Gastroesophageal sphincter (tissue), 4 donors: ENCODE data around the gene DOP1B. TPM values are rescaled to one million over a fixed set of nuclear protein-coding genes. Genes with fewer than 3 reads are reported as not detected.
"Not testable (repeated sequence)": the region's sequence is repeated elsewhere in the genome, so short reads cannot be mapped to it uniquely, and the experiment has no call there.

Experiments
- ATAC-seq: fragments of 150-250 bp; one replicate; pipeline ENCODE4 v1.9.1; 2016; ENCODE audit warnings: mild to moderate bottlenecking, moderate library complexity
- H3K27ac ChIP-seq, 4 donors: fragments of 200-600 bp; sonication (generic) in 3 of 4; 1 replicate in 3 of 4; 2 replicates in 1 of 4; pipeline ENCODE4 v1.5.1; 2016 to 2019
- H3K27me3 ChIP-seq: fragments of 200-600 bp; sonication (generic); one replicate; pipeline ENCODE4 v1.5.1; 2019
- H3K36me3 ChIP-seq, 2 donors: fragments of 200-600 bp; sonication (generic); one replicate each; pipeline ENCODE4 v1.5.1; 2019; ENCODE audit warnings: control low read depth in 1 of 2
- H3K4me1 ChIP-seq, 3 donors: fragments of 200-600 bp; sonication (generic); 1 replicate in 2 of 3; 2 replicates in 1 of 3; pipeline ENCODE4 v1.5.1; 2016 to 2019; ENCODE audit warnings: control low read depth in 2 of 3
- H3K4me3 ChIP-seq, 2 donors: fragments of 200-600 bp; sonication (generic); one replicate each; pipeline ENCODE4 v1.5.1; 2019; ENCODE audit warnings: mild to moderate bottlenecking in 1 of 2, moderate library complexity in 1 of 2
- H3K9me3 ChIP-seq, 3 donors: fragments of 200-600 bp; sonication (generic); one replicate each; pipeline ENCODE4 v1.5.1; 2017 to 2019; ENCODE audit warnings: control low read depth in 2 of 3
- EP300 ChIP-seq: sonication (generic); formaldehyde crosslinking; IDR thresholded peaks from one replicate; pipeline ENCODE4 v1.6.1; 2017; ENCODE audit warnings: antibody characterized with exemption, mild to moderate bottlenecking
- POLR2A ChIP-seq, 2 donors: fragments of 450-650 bp; IDR thresholded peaks; one replicate each; pipeline ENCODE4 v1.6.1; 2017; ENCODE audit warnings: antibody characterized with exemption in 2 of 2, mild to moderate bottlenecking in 2 of 2, moderate library complexity in 1 of 2
- POLR2AphosphoS5 ChIP-seq: sonication (generic); formaldehyde crosslinking; IDR thresholded peaks from one replicate; pipeline ENCODE4 v1.6.1; 2017; ENCODE audit warnings: antibody characterized with exemption
- WGBS, 2 donors: methylation state at CpG; one replicate each; pipeline ENCODE4 v1.1.5; 2018; ENCODE audit warnings: low coverage in 1 of 2; 5-methylcytosine and 5-hydroxymethylcytosine counted together
- total RNA-seq, 4 donors: library from RNA; depleted of rRNA; stranded (reverse); fragments of >200 nt; gene quantifications; one replicate each; pipeline ENCODE4 v1.1.0, GENCODE V29; 2016
- TF ChIP-seq, protein P1 (sequence below), 4 experiments: fragments of 200-600 bp in 2 of 4; fragments of 450-650 bp in 2 of 4; sonication (generic) in 1 of 4; IDR thresholded peaks; one replicate each; pipeline ENCODE4 v1.5.1; 2017 to 2019; ENCODE audit warnings: antibody characterized with exemption in 4 of 4, mild to moderate bottlenecking in 2 of 4, moderate library complexity in 2 of 4

DOP1B gene
- total RNA-seq, 4 donors from 2014 or later, result 7.2 to 12.0 (median 10.4) TPM

DNA sequence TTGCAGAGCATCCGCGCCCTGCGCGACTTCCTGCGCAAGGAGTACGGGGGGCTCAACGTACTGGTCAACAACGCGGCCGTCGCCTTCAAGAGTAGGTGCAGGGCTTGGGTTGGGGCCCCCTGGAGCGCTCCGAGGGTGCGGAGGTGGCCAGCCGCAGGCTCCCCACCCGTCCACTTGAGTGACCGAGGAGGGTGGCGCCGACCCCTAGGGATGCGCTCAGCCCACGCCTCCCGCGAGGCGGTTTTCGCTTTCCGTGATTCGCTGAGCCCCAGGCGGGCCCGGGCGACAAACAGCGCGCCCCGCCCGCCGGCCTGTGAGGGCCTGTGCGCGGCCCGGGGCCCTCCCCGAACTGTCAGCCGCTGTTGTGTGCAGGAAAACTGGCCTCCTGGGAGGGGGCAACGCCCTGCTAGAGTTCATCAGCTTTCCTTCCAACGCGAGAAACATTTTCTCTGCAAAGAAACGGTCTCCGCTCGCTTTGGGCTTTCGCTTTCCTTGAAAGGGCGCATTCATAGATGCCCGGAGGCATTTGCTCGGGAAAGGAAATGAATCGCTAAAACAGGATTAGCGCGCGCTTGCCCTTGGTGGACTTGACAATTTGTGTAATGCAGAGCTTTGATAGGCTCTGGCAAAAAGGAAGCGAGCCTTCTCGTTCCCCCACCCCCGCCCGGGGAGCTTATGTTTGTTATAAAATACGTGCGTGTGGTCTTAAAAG is 21.1 kb upstream of the DOP1B start:
- ATAC-seq, result peak; percentile 92
- peak overlapping the region; percentile 34 to 87 for H3K4me3 ChIP-seq
- peaks cover 0 to 21% of the 10 kb centered on the region in 2 donors for H3K36me3 ChIP-seq
- H3K27me3 ChIP-seq, result no peaks in the 10 kb centered on the region
- WGBS, 2 donors, result 0% methylated on average over 3 to 16 of the region's 60 CpGs
- H3K4me1 ChIP-seq, result peaks cover 0 to 32% (median 4%) of the 10 kb centered on the region in 3 donors
- TF ChIP-seq POLR2A (IDR thresholded peaks at IDR 0.05), result peak; percentile 82 to 84
- TF ChIP-seq EP300, result no peak
- TF ChIP-seq, protein P1, sequence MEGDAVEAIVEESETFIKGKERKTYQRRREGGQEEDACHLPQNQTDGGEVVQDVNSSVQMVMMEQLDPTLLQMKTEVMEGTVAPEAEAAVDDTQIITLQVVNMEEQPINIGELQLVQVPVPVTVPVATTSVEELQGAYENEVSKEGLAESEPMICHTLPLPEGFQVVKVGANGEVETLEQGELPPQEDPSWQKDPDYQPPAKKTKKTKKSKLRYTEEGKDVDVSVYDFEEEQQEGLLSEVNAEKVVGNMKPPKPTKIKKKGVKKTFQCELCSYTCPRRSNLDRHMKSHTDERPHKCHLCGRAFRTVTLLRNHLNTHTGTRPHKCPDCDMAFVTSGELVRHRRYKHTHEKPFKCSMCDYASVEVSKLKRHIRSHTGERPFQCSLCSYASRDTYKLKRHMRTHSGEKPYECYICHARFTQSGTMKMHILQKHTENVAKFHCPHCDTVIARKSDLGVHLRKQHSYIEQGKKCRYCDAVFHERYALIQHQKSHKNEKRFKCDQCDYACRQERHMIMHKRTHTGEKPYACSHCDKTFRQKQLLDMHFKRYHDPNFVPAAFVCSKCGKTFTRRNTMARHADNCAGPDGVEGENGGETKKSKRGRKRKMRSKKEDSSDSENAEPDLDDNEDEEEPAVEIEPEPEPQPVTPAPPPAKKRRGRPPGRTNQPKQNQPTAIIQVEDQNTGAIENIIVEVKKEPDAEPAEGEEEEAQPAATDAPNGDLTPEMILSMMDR (IDR thresholded peaks at IDR 0.05), result no peak
- TF ChIP-seq POLR2AphosphoS5, result peak; percentile 89
- H3K27ac ChIP-seq, result peak overlapping the region; percentile 35 to 97 (median 94)
- no peaks in the 10 kb centered on the region for H3K9me3 ChIP-seq

DNA sequence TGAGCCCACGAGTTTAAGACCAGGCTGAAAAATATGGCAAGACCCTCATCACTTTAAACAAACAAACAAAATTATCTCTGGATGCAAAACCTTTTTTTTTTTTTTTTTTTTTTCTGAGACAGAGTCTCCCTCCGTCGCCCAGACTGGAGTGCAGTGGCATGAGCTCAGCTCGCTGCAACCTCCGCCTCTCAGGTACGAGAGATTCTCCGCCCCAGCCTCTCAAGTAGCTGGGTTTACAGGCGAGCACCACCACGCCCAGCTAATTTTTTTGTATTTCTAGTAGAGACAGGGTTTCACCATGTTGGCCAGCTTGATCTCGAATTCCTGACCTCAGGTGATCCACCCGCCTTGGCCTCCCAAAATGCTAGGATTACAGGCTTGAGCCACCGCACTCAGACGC is 16.8 kb upstream of the DOP1B start:
- H3K36me3 ChIP-seq, result peaks cover 0 to 32% of the 10 kb centered on the region in 2 donors
- peaks cover 0 to 25% (median 9%) of the 10 kb centered on the region in 3 donors for H3K4me1 ChIP-seq
- 95 to 96% methylated on average over 5 to 9 of the region's 13 CpGs for WGBS, 2 donors
- H3K9me3 ChIP-seq, ATAC-seq, H3K4me3 ChIP-seq, H3K27ac ChIP-seq, H3K27me3 ChIP-seq: not testable (repeated sequence)

DNA sequence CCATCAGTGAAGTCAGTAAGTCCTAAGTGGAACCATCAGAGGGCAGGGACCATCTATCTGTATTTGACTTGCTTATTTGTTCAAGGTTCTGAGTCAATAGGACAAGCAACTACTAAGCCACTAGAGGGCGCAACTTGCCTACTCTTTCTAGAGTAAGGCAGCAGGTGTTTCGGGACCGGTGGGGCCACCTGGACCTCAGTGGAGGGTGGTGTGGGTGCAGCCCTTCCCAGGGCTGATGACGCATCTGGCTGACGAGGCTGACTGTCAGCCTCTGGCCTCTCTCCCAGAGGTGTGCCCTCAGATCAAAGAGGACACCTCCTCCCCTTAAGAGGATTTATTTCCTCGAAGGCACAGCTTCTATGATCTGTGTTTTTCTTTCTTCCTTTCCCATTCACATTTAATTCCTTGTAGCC is 15.1 kb upstream of the DOP1B start:
- TF ChIP-seq EP300, result no peak
- no peak for TF ChIP-seq POLR2A (IDR thresholded peaks at IDR 0.05)
- TF ChIP-seq, protein P1 (IDR thresholded peaks at IDR 0.05), result peak in 3 of 4 experiments; percentile 67 to 80 (median 68)
- TF ChIP-seq POLR2AphosphoS5, result peak; percentile 27
- Histone ChIP-seq H3K4me3 (no peak overlapping the region), H3K9me3 (no peaks in the 10 kb centered on the region), H3K27ac (no peak overlapping the region), H3K27me3 (no peaks in the 10 kb centered on the region), H3K36me3 (peaks cover 0 to 44% of the 10 kb centered on the region in 2 donors), H3K4me1 (peaks cover 0 to 20% (median 7%) of the 10 kb centered on the region in 3 donors)
- peak; percentile 75 for ATAC-seq
- WGBS, 2 donors, result 0% methylated on average over 4 of the region's 6 CpGs; no CpG with 5 or more reads in 1 of the 2 donors

DNA sequence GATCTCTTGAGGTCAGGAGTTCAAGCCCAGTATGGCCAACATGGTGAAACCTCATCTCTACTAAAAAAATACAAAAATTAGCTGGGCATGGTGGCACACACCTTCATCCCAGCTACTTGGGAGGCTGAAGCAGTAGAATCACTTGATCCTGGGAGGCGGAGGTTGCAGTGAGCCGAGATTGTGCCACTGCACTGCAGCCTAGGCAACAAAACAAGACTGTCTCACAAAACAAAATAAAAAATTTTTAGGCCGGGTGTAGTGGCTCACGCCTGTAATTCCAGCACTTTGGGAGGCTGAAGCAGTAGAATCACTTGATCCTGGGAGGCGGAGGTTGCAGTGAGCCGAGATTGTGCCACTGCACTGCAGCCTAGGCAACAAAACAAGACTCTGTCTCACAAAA is 12.4 kb upstream of the DOP1B start:
- not testable (repeated sequence) for H3K4me3 ChIP-seq, H3K27me3 ChIP-seq, H3K4me1 ChIP-seq, ATAC-seq, H3K9me3 ChIP-seq, H3K27ac ChIP-seq
- WGBS, 2 donors, result 58% methylated on average over 3 of the region's 6 CpGs; no CpG with 5 or more reads in 1 of the 2 donors
- H3K36me3 ChIP-seq, result peaks cover 0 to 36% of the 10 kb centered on the region in 2 donors

DNA sequence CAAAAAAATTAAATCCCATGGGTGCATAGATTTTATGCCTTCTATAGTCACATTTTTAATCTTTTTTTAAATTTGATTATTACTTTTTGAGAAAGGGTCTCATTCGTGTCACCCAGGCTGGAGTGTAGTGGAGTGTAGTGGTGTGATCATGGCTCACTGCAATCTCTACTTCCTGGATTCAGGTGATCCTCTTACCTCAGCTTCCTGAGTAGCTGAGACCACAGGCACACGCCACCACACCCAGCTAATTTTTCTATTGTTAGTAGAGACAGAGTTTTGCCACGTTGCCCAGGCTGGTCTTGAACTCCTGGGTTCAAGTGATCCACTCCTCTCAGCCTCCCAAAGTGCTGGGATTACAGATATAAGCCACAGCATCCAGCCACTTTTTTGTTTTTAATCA is 11.4 kb upstream of the DOP1B start:
- H3K27me3 ChIP-seq, result no peaks in the 10 kb centered on the region
- peaks cover 0 to 16% (median 6%) of the 10 kb centered on the region in 3 donors for H3K4me1 ChIP-seq
- peaks cover 0 to 27% of the 10 kb centered on the region in 2 donors for H3K36me3 ChIP-seq
- no peak for ATAC-seq
- H3K9me3 ChIP-seq, result no peaks in the 10 kb centered on the region
- TF ChIP-seq POLR2A (IDR thresholded peaks at IDR 0.05) (no peak), POLR2AphosphoS5 (no peak), EP300 (no peak)
- TF ChIP-seq, protein P1 (IDR thresholded peaks at IDR 0.05), result no peak
- no peak overlapping the region for H3K27ac ChIP-seq
- no peak overlapping the region for H3K4me3 ChIP-seq
- WGBS, 2 donors, result 77 to 86% methylated on average over 1 to 3 of the region's 3 CpGs

DNA sequence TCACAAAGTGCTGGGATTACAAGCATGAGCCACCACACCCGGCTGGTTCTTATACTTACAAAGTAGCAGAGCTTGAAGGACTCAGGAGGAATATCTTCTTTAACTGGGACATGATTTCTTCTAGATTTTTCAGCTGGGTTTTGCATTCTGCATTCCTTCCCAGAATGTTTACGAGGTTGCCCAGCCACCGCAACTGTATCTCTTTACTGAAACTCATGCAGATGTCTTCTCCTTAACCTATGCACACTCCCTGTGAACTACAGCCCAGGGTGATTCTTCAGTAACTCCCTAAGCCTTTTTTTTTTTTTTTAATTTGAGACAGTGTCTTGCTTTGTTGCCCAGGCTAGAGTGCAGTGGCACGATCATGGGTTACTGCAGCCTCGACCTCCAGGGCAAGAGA is 8.7 kb upstream of the DOP1B start:
- no peaks in the 10 kb centered on the region for H3K9me3 ChIP-seq
- peaks cover 0 to 19% of the 10 kb centered on the region in 2 donors for H3K36me3 ChIP-seq
- H3K27ac ChIP-seq, result no peak overlapping the region
- TF ChIP-seq, protein P1 (IDR thresholded peaks at IDR 0.05), result no peak
- no peak for TF ChIP-seq EP300
- no peak for TF ChIP-seq POLR2AphosphoS5
- TF ChIP-seq POLR2A (IDR thresholded peaks at IDR 0.05), result no peak
- no peaks in the 10 kb centered on the region for H3K27me3 ChIP-seq
- peaks cover 0 to 15% (median 4%) of the 10 kb centered on the region in 3 donors for H3K4me1 ChIP-seq
- WGBS, 2 donors, result 89 to 93% methylated on average over 3 to 5 of the region's 5 CpGs
- no peak for ATAC-seq
- H3K4me3 ChIP-seq, result no peak overlapping the region
